Glomerular visceral epithelial cell (primary cell): ENCODE measurements around the gene CTSO.

Experiments
- DNase-seq: peaks from one replicate; pipeline ENCODE4 v3.0.0-alpha.2; 2016; ENCODE audit errors: extremely low spot score

CTSO gene

GRCh38 chr4:155953151-155954117 lies at the start of gene CTSO:
CTSO (minus strand) TSS chr4:155953866; CDS start chr4:155953847, 19 bp downstream.
- DNase-seq: peak; percentile 82

- no peak for DNase-seq
Observed at GRCh38 chr4:156000491-156000890, 46.8 kb upstream of the CTSO start.

DNA sequence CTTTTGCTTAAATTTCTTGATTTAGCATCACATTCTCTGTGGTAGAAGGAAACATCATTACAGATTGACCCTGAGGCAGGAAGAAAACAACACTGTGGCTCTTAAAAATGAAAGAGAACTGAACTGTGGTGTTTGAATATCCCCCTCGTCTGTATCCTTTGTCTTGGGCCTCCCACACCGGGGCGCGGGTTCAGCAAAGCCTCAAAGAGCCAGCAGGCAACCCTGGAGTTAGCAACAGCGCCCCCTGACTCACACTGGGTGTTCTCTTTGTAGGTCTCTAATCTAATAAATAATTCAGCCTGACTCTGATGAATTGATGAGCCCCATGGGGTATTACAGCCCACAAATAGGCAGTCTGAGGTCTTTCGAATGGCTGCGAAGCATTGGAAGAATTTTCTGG lies 46.1 kb upstream of the CTSO start:
- DNase-seq: no peak

GRCh38 chr4:155995069-155995468 lies 41.4 kb upstream of the CTSO start:
- DNase-seq: no peak

GRCh38 chr4:155984106-155984797 lies 30.6 kb upstream of the CTSO start:
- no peak for DNase-seq

- DNase-seq: no peak
Observed at GRCh38 chr4:155982736-155983385, 29.2 kb upstream of the CTSO start.

DNA sequence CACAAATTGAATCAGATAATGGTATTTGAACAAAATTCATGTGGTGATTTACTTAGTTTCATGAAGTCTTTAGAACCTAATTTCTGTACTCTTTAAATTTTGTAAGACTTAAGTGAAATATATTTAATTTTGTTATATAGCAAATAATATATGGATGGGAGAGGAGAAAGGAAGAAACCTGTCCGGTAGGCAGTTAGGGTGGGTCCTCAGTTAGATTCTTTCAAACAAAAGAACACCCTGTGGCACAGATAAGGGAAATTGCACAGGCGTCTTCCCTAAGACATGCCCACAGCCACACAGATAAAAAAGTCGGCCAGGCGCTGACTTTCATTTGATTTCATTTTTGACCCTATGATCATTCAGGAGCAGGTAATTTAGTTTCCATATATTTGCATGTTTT lies 25.1 kb upstream of the CTSO start:
- no peak for DNase-seq

- no peak for DNase-seq
Observed at GRCh38 chr4:155975511-155975910, 21.8 kb upstream of the CTSO start.

DNA sequence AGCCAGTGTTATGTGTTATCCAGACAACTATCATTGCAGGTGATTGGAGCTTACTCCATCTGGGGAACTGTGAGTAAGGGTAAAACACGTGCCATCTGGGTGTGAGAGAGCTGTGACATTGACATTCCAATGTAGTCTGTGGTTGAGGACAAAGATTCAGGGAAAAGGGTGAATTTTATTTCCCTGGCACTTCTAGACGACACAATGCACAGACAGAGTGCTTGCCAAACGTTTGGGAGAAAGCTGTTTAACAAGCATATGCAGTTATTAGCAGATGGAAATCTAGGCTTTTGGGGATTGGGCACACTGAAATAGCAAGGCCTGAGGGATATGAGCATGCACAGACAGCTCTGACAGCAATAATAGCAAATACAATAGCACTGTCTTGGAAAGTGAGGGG lies 21.3 kb upstream of the CTSO start:
- DNase-seq: no peak

- DNase-seq: no peak
Observed at GRCh38 chr4:155974476-155974749, 20.7 kb upstream of the CTSO start.

DNA sequence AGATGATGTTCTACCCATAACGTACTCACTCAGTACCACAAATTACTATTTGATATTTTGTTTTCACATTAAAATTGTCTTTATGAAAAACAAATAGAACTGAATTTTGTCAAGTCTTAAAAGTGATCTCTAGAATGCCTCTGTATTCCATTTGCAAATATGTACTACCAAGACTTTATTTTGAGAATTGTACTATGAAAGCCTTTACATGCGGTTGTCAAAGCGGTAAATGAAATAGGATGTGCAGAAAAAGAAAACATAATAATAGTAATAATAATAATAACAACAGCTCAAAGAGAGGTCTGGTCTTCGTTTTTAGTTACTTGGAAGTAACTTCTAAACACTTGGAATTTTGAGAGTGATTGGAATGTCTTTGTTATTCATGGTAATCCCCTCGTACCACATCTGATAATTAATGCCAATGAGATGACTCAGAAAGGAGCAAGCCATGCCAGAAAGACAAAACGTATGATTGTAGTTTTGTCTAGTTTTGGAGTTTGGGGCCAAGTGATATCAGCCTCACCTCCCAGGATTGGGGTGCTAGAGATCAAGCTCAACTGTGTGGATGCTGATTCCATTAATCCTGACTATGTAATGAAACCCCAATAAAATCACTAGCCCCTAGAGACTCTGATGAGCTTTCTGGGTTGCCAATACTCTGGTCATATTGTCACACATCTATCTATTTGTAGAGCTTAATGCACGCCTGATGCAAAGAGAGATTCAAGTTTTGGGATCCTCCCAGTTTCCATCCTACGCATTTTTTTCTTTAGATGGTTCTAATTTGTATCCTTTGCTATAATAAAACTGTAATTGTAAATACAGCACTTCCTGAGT lies 20.2 kb upstream of the CTSO start:
- DNase-seq: peak; percentile 26

DNA sequence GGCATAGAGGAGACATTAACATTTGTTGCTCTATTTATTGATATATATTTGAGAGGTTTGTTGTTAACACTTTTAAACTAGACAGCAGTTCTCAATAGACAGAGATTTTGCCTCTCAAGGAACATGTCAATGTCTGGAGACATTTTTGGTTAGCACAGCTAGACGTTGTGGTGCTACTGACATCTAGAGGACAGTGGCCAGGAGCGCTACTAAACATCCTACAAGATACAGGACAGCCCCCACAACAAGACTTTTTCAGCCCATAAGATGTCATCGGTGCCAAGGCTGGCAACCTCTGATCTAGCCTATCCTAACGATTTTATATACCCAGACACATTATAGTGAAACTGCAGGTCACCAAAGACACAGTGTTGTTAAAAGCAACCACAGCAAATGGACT lies 18.4 kb upstream of the CTSO start:
- peak; percentile 26 for DNase-seq

DNA sequence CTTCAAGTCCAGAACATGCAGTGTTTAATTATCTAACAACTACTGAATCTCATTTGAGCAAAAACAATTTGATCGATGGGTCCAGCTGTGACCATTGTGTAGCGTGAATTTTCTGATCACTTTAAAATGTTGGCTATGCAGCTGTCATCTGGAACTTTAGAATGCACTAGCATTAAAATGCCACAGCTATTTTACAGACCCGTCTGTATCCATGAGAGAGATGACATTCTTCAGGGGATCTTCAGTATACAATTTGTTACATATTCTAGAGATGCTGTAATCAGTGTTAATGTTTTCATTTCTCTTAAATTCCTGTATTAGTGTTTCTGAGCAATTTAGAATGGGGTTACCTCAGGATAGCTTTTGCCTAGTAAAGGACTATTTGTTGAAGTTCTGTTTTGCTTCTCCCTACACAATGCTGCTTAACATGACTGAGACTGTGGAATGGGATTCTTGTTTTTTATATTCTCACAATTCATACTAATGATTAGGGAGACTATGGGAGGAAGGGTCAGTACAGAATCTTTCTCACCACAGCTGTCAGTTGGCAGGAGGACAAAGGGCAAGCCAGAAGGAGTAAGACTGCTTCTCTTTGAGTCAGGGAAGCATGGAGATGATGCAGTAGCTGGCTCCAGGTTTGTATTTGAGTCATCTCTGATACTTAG lies 13.2 kb upstream of the CTSO start:
- DNase-seq: peak; percentile 24

- no peak for DNase-seq
Observed at GRCh38 chr4:155966171-155966570, 12.5 kb upstream of the CTSO start.

DNA sequence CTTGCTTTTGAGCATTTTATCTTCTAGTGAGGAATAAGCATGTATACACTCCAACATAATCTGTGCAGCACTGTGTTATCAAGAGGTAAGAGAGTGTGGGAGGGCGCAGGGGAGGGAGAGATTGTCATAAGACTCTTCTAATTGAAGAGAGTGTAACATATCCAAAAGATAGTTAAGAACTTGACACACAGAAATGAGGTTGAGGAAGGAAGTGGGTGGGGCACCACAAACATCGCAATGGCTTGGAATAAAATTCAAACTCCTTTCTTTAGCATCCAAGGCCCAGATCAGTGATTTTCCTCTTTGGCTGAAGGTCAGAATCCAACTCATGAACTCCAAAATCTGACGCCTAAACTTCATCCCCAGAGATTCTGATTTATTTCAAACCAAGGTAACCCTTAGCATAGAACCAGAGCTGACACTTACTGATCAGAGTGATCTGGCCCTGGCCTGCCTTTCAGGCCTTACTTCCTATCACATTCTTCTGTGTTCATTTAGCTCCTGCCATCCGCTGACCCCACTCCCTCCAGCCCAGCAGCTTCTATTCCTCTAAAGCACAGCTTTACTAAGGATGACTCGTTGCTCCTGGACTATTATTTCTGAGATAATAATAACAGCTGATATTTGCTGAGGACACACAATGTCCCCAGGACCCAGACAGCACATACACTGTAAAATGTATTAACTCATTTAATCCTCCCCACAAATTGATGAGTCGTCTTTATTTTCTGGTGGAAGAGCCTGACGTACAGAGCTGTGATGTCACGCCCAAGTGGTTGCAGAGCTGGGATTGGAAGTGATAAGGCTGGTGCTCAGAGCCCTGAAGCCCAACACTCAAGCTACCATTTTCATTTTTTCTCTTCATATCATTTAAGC lies 10.6 kb upstream of the CTSO start:
- DNase-seq: no peak

GRCh38 chr4:155962767-155963166 lies 9.1 kb upstream of the CTSO start:
- no peak for DNase-seq

- no peak for DNase-seq
Observed at GRCh38 chr4:155961575-155961974, 7.9 kb upstream of the CTSO start.

- DNase-seq: no peak
Observed at GRCh38 chr4:155960522-155960921, 6.9 kb upstream of the CTSO start.

DNA sequence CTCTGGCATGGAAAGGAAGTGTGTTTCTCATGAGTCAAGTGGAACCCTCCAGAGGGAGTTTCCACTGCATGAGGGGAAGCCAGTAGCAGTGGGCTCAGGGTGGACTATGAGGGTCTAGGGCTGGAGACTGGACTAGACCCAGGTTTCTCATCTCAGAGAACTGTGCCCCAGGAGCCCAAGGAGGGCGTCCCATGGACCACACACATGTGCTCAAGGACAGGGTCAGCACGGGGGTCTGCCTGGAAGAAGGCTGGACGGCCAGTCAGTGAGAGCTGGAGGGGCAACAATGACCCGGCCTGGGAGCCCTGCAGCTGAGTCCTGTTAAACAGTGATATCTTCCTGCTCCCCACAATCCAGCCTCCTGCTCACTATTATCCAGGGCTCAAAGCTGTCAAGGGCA lies 5.8 kb upstream of the CTSO start:
- no peak for DNase-seq

DNA sequence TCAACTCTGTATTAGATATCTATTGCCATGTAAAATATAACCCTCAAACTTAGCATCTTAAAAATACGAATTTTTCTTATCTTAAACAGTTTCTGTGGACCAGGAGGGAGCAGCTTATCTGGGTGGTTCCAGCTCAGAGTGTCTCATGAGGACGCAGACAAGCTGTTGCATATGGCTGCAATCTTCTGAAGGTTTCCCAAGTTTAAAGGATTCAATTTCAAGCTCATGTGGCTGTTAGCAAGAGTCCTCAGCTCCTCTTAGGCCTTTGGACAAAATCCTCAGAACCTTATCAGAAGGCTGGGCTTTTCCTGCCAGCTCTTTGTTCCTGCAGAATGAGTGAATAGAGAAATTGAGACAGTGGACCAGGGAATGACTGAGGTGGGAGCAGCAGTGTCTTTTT lies 2.8 kb upstream of the CTSO start:
- DNase-seq: no peak
